Astrocyte of the cerebellum (primary cell): ENCODE data around the gene ZNF300.

ENCODE experiments used
- DNase-seq: peaks from one replicate; pipeline ENCODE4 v3.0.0-alpha.2; 2011; ENCODE audit warnings: low read depth
- H3K4me3 ChIP-seq: 2 replicates; pipeline ENCODE4 v1.5.1; 2011; ENCODE audit warnings: mild to moderate bottlenecking, low read depth, low read length, moderate library complexity
- in situ Hi-C: cut with HindIII; loops from 2 replicates; pipeline ENCODE4 v1.10.0; 2017; ENCODE audit warnings: low sequenced_read_pairs
- TF ChIP-seq, protein P1 (sequence below): IDR thresholded peaks from 2 replicates; pipeline ENCODE4 v1.5.1; 2012; ENCODE audit warnings: low read length, low read depth, moderate library complexity, mild to moderate bottlenecking; ENCODE audit errors: missing control alignments

Gene ZNF300

DNA sequence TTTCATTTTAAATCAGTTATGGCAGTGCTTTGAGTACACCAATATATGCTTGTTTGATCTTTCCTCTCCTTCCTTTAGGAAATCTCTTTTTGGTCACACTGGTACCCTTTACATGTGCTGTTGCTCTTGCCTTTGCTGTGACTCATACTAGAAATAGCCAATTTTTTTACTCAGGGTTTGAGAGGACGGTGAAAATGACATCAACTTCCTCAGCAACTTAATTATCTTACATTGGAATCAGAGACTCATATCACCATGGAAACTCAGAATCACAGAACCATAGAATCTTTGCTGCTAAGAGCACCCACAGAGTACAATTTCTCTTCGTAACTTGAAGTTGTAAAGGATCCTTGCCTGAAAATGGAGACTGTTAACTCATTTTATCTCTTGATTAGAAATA is 13.8 kb upstream of the ZNF300 start:
- in situ Hi-C loops, result no loop called here
- TF ChIP-seq, protein P1, sequence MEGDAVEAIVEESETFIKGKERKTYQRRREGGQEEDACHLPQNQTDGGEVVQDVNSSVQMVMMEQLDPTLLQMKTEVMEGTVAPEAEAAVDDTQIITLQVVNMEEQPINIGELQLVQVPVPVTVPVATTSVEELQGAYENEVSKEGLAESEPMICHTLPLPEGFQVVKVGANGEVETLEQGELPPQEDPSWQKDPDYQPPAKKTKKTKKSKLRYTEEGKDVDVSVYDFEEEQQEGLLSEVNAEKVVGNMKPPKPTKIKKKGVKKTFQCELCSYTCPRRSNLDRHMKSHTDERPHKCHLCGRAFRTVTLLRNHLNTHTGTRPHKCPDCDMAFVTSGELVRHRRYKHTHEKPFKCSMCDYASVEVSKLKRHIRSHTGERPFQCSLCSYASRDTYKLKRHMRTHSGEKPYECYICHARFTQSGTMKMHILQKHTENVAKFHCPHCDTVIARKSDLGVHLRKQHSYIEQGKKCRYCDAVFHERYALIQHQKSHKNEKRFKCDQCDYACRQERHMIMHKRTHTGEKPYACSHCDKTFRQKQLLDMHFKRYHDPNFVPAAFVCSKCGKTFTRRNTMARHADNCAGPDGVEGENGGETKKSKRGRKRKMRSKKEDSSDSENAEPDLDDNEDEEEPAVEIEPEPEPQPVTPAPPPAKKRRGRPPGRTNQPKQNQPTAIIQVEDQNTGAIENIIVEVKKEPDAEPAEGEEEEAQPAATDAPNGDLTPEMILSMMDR, result no peak
- DNase-seq, result no peak

DNA sequence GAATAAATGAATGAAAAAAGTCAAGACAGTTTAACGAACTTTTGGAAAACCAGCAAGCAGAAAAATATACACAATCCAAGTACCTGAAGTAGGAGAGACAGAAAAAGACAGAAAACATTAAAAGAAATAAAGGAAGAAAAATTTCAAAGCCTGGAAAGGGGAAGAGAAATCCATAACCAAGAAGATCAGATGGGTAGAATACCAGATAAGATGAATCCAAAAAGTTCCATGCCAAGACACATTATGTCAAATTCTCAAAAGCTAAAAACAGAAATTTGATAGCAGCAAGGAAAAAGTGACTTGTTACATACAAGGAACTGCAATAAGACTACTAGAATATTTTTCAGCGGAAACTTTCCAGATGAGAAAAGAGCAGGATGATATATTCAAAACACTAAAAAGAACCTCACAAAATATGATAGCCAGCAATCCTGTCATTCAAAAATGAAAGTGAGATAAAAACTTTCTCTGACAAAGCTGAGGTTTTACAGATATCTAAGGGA is 7.6 kb upstream of the ZNF300 start:
- in situ Hi-C loops, result no loop called here
- H3K4me3 ChIP-seq, result no peak overlapping the region
- TF ChIP-seq, protein P1, result no peak
- DNase-seq, result no peak

More for the DNA sequence above, 13.8 kb upstream of the ZNF300 start:
- no peak overlapping the region for H3K4me3 ChIP-seq

DNA sequence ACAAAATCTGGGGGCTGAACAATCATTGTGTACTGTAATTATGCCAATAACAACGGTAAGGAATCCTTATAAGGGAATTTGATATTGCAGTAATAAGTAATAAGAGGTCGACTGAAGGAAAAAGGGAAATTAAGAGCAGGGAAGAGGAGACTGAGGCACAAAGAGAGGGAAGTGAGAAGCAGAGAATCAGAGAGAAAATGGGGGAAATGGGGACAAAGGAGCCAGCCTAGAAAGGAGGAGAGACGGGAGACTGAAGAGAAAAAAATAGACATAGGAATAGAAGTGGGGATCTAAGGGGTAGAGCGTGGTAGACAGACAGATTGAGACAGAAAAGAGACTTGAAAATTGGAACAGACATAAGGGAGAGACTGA is 518 bp upstream of the ZNF300 start:
- H3K4me3 ChIP-seq, result peak overlapping the region; percentile 81
- in situ Hi-C loops, result no loop called here
- TF ChIP-seq, protein P1, result no peak
- no peak for DNase-seq

DNA sequence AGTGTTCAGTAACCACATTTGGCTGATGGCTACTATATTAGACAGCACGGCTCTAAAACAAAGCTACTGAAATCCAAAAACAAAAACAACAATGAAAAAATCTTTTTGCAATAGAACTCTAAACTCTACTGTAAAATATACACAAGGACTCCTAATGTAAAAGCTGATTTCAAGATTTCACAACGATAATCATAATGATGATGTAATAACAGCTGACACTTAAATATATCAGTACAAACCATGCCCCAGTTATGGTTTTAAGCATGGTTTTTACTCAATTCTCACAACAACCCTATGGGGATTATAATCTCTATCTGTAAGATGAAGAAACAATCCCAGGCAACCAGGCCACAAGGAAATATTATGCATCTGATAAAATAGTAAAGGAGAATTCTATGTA is 3.3 kb downstream of the ZNF300 start:
- TF ChIP-seq, protein P1, result no peak
- no peak for DNase-seq
- in situ Hi-C loops, result no loop called here
- no peak overlapping the region for H3K4me3 ChIP-seq

DNA sequence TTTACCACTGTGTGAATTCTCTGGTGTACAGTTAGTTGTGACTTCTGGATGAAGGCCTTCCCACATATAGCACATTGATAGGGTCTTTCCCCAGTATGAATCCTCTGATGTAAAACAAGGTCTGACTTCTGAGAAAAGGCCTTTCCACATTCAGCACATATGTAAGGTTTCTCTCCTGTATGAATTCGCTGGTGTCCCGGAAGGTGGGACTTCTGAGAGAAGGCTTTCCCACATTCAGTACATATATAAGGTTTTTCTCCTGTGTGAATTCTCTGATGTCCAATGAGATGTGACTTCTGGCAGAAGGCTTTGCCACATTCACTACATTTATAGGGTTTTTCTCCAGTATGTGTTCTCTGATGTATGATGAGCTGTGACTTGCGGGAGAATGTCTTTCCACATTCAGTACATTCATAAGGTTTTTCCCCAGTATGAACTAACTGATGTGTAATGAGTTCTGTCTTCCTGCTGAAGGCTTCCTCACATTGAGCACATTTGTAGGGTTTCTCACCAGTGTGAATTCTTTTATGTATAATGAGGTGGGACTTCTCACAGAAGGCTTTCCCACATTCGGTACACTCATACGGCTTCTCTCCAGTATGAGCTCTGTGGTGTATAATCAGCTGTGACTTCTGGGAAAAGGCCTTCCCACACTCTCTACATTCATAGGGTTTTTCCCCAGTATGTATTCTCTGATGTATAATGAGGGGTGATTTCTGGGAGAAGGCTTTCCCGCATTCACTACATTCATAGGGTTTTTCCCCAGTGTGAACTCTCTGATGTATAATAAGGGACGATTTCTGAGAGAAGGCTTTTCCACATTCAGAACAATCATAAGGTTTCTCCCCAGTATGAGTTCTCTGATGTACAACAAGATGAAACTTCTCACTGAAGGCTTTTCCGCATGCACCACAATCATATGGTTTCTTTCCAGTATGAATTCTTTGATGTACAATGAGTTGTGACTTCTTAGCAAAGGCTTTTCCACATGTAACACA is 9.1 kb downstream of the ZNF300 start:
- no peak for DNase-seq
- TF ChIP-seq, protein P1, result no peak
- no peak overlapping the region for H3K4me3 ChIP-seq
- in situ Hi-C loops, result no loop called here

DNA sequence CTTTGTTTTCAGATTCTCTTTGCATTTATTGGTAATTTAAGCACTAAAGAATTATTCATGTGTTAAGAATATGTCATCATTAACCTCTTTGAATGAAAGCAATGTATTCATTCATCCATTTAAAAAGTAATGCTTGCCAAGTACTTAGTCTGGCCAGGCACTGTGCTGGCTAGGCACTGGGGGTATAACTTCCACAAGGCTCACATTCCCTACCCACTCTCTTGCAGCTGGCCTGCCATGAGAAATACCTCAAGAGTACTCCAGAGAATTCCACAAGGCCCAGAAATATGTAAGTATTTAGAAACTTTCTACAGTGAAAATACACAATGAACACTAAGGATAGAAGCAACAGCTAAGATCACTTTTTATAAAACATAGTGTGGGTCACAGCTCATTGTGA is 25.4 kb downstream of the ZNF300 start:
- in situ Hi-C loops, result no loop called here
- TF ChIP-seq, protein P1, result no peak
- DNase-seq, result no peak
- H3K4me3 ChIP-seq, result no peak overlapping the region
